Adipocyte (in vitro differentiated cells): ENCODE measurements around the gene DDX49.

ENCODE experiments used
- DNase-seq: peaks from one replicate; pipeline ENCODE4 v3.0.0-alpha.2; 2015; ENCODE audit warnings: low read depth
- H3K27me3 ChIP-seq: replicated peaks from 2 replicates; pipeline ENCODE4 v1.7.0; 2013; ENCODE audit warnings: mild to moderate bottlenecking, low read length, moderate library complexity; ENCODE audit not compliant: control insufficient read depth, insufficient read depth
- H3K36me3 ChIP-seq: 2 replicates; pipeline ENCODE4 v1.7.0; 2013; ENCODE audit warnings: low read length, mild to moderate bottlenecking, moderate library complexity; ENCODE audit not compliant: control insufficient read depth, insufficient read depth, severe bottlenecking
- H3K4me1 ChIP-seq: 2 replicates; pipeline ENCODE4 v1.7.0; 2013; ENCODE audit warnings: mild to moderate bottlenecking, low read length, moderate library complexity; ENCODE audit not compliant: control insufficient read depth, insufficient read depth
- H3K4me3 ChIP-seq: 2 replicates; pipeline ENCODE4 v1.7.0; 2013; ENCODE audit warnings: mild to moderate bottlenecking, low read length, moderate library complexity
- H3K9ac ChIP-seq: 2 replicates; pipeline ENCODE4 v1.7.0; 2013; ENCODE audit warnings: mild to moderate bottlenecking, low read length, moderate library complexity
- H3K9me3 ChIP-seq: 2 replicates; pipeline ENCODE4 v1.7.0; 2013; ENCODE audit warnings: mild to moderate bottlenecking, low read length, moderate library complexity; ENCODE audit not compliant: control insufficient read depth

Gene DDX49

DNA sequence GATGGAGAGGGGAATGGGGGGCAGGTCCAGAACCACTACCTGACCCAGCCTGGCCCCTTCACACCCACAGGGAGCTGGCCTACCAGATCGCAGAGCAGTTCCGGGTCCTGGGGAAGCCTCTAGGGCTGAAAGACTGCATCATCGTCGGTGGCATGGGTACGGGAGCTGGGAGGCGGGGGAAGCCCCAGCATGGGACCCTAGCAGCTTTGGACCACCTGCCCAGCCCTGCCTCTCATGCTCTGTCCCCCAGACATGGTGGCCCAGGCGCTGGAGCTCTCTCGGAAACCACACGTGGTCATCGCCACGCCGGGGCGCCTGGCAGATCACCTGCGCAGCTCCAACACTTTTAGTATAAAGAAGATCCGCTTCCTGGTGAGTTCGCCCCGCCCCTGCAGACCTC lies 2.1 kb downstream of the DDX49 start:
- Histone ChIP-seq H3K4me3 (no peak overlapping the region), H3K9ac (no peak overlapping the region), H3K9me3 (no peaks in the 10 kb centered on the region), H3K36me3 (peaks cover 50% of the 10 kb centered on the region), H3K27me3 (no peaks in the 10 kb centered on the region), H3K4me1 (peaks cover 20% of the 10 kb centered on the region)
- no peak for DNase-seq

DNA sequence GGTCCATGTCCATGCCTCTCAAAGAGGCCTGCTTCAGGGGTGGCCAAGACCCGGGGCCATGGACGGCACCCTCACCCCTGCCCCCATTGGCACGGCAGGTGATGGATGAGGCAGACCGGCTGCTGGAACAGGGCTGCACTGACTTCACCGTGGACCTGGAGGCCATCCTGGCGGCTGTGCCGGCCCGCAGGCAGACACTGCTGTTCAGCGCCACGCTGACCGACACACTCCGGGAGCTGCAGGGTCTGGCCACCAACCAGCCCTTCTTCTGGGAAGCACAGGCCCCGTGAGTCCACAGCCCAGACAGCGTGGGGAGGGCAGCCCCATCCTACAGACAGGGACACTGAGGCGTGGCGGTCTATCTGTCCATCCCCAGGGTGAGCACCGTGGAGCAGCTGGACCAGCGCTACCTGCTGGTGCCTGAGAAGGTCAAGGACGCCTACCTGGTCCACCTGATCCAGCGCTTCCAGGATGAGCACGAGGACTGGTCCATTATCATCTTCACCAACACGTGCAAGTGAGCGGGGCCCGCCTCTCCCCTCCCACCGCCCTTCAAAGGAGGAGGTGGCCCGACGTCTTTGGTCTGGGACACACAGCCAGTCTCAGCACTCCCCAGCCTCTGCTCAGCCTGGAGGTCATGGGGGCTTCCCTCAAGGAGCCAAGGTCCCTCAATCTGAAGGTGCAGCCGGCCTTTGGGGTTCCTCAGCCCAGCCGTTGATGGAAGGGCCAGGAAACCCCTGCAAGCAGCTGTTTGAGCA lies 2.9 kb downstream of the DDX49 start:
- Histone ChIP-seq H3K36me3 (peaks cover 57% of the 10 kb centered on the region), H3K4me3 (no peak overlapping the region)

DNA sequence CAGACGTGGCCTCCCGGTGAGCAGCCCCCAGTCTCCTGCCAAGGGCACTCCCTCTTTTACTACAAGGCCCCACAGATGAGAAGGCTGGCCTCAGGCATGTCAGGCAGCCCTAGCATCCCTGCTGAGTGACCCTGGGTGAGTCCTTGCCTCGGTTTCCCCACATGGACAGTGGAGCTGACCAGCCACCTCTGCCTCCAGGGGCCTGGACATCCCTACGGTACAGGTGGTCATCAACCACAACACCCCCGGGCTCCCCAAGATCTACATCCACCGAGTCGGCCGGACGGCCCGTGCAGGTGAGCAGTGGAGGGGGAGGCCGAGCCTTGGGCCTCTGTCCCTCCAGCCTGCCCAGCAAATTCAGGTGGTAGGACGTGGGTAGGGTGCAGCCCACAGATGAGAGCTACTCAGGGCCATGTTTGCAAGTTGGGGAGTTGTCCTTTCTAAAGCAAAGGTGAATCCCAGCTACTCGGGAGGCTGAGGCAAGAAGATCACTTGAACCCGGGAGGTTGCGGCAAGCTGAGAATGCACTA lies 5.2 kb downstream of the DDX49 start:
- Histone ChIP-seq H3K4me1 (peaks cover 12% of the 10 kb centered on the region), H3K4me3 (no peak overlapping the region), H3K27me3 (no peaks in the 10 kb centered on the region), H3K9me3 (no peaks in the 10 kb centered on the region), H3K9ac (no peak overlapping the region), H3K36me3 (peaks cover 72% of the 10 kb centered on the region)
- DNase-seq: no peak

More for the DNA sequence above, 2.9 kb downstream of the DDX49 start:
- H3K9me3 ChIP-seq: no peaks in the 10 kb centered on the region
- H3K27me3 ChIP-seq: no peaks in the 10 kb centered on the region
- H3K9ac ChIP-seq: no peak overlapping the region
- no peak for DNase-seq
- H3K4me1 ChIP-seq: peaks cover 20% of the 10 kb centered on the region

GRCh38 chr19:18928018-18928805 lies 8.7 kb downstream of the DDX49 start:
- no peak overlapping the region for H3K9ac ChIP-seq
- H3K27me3 ChIP-seq: no peaks in the 10 kb centered on the region
- peaks cover 67% of the 10 kb centered on the region for H3K36me3 ChIP-seq
- no peak for DNase-seq
- no peaks in the 10 kb centered on the region for H3K9me3 ChIP-seq
- H3K4me3 ChIP-seq: no peak overlapping the region
- H3K4me1 ChIP-seq: no peaks in the 10 kb centered on the region

- Histone ChIP-seq H3K27me3 (no peaks in the 10 kb centered on the region), H3K9ac (no peak overlapping the region), H3K4me3 (no peak overlapping the region), H3K9me3 (no peaks in the 10 kb centered on the region), H3K36me3 (peaks cover 62% of the 10 kb centered on the region), H3K4me1 (no peaks in the 10 kb centered on the region)
- no peak for DNase-seq
Observed at GRCh38 chr19:18929311-18929710, 9.8 kb downstream of the DDX49 start.

DNA sequence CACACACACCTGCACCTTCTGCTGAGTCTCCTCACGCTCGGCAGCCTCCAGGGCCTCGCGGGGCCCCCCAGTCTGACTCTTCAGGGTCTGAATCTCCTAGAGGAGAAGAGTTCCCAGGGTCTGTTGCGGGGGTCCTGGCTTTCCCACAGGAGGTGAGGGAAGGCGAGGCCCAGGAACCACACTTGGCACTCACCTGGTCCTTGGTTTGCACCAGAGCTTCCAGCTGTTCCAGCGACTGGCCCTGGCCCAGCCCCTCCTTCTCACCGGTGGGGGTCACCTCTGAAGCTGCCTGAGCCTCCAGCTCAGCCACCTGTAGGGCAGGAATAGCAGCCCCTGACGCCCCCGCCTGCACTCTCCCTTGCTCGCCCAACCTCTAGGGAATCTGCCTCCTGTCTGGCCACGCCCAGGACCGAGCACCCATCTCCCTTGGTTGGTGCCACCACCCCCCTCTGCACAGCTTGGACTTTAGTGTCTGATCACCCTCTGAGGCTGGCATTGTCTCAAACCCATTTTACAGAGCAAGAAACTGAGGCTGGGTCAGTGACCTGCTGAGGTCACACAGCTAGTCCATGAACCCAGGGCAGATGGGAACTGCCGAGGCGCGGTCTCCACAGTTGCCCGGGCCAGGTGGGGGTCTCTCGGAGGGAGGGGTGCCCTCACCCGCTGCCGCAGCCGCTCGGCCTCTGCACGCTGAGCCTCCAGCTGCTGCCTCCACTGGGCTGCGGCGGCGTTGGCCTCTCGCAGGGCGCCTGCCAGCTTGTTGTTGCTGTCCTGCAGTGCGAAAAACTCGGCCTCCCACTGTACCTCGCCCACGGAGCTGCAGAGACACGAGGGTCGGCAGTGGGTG lies 12.0 kb downstream of the DDX49 start:
- H3K36me3 ChIP-seq: peaks cover 50% of the 10 kb centered on the region
- no peak overlapping the region for H3K4me3 ChIP-seq
- no peak overlapping the region for H3K9ac ChIP-seq
- no peaks in the 10 kb centered on the region for H3K9me3 ChIP-seq
- no peak for DNase-seq
- no peaks in the 10 kb centered on the region for H3K4me1 ChIP-seq
- no peaks in the 10 kb centered on the region for H3K27me3 ChIP-seq

DNA sequence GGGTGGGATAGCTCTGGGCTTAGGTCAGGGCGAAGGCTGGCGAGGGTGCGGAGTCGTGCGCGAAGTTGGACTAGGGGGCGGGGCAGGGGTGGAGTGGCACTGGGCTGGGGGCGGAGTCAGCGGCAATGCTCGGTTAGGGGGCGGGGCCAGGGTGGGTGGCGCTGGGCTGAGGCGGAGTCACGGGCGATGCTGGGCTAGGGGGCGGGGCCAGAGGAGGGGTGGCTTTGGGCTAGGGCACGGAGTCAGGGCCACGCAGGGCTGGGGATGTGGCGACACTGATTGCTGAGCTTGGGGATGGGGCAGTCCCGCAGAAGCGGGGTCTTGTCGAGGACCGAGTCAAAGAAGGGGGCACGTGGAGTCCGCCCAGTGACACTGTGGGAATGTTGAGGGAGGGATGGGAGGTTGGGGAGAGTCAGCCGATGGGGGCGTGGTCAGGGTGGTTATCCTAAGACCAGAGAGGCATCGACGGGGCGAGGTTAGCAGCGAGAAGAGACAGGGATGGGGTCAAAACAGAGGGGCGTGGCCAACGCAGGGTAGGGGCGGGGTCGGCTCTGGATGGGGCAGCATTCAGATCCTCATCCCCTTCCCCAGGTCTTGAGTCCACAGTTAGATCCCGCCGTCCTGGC lies 12.8 kb downstream of the DDX49 start:
- Histone ChIP-seq H3K27me3 (no peaks in the 10 kb centered on the region), H3K4me3 (no peak overlapping the region), H3K9me3 (no peaks in the 10 kb centered on the region), H3K9ac (no peak overlapping the region), H3K36me3 (peaks cover 44% of the 10 kb centered on the region), H3K4me1 (no peaks in the 10 kb centered on the region)
- DNase-seq: peak; percentile 64

DNA sequence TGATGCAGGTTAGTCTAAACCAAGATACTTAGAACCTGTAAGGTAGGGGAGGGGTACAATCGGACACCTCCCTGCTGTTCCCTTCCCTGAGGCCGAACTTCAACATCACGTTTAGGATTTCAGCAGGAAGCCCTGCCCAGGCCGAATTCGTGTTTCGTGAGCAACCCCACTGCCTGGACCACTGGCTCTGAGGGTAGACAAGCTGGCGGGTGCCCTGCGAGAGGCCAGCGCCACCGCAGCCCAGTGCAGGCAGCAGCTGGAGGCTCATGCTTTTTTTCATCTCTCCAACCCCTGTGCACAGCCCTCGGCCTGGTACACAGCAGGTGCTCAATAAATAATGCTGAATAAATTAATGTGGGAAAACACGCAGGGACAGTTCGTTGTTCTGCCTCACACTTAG lies 13.8 kb downstream of the DDX49 start:
- no peaks in the 10 kb centered on the region for H3K4me1 ChIP-seq
- no peak overlapping the region for H3K4me3 ChIP-seq
- H3K9ac ChIP-seq: no peak overlapping the region
- H3K9me3 ChIP-seq: no peaks in the 10 kb centered on the region
- H3K27me3 ChIP-seq: no peaks in the 10 kb centered on the region
- DNase-seq: no peak
- H3K36me3 ChIP-seq: peaks cover 41% of the 10 kb centered on the region

DNA sequence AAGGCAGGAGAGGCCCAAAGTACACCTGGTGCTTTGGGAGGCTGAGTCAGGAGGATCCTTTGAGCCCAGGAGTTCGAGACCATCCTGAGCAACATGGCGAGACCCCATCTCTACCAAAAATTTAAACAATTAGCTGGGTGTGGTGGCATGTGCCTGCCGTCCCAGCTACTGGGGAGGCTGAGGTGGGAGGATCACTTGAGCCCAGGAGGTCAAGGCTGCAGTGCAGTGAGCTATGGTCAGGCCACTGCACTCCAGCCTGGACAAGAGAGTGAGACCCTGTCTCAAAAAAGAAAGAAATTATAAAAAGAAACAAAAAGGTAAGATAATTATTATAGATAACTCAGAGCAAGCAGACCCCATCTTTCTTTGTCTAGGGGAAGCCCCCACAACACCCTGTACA lies 19.6 kb downstream of the DDX49 start:
- no peak for DNase-seq
- H3K9ac ChIP-seq: peak overlapping the region; percentile 91
- peaks cover 20% of the 10 kb centered on the region for H3K36me3 ChIP-seq
- H3K27me3 ChIP-seq: no peaks in the 10 kb centered on the region
- peaks cover 9% of the 10 kb centered on the region for H3K4me1 ChIP-seq
- no peaks in the 10 kb centered on the region for H3K9me3 ChIP-seq
- H3K4me3 ChIP-seq: peak overlapping the region; percentile 92

DNA sequence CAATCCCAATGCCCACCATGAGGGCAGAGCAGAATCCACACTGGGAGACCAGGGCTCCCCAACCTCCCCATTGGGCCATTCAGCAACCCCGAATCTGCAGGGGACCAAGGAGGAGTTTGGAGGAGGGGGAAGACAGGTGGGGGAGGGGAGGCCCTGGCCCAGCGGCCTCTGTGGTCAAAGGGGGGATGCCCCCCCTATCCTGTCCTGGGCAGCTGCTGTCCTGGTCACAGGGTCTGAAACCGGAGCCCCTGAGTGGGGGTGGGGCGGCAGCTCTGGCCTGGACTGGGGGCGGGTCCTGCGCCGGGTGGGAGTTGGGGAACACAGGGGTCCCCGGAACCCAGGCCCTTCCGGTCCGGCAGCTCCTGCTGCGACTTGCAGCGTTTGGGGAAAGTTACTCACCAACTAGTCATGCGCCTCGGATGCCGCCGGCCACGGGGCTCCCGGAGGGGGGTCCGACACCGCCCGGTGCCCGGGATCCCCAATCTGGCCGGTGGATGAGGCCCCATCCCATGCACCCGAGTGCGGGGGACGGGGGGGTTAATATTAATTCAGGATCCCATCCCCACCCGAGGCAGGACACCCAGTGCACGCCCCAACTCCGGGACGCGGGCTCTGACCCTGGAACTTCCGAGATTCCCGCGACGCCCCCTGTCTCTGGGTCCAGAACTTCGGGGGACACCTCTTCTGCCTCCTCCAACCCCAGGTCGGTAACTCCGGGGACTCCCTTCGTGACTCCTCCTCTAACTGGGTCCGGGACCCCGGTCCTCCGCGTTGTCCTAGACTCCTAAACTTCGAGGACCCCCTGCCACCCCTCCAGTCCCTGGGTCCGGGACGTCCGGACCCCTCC lies 20.6 kb downstream of the DDX49 start:
- H3K4me1 ChIP-seq: peaks cover 9% of the 10 kb centered on the region
- peaks cover 13% of the 10 kb centered on the region for H3K36me3 ChIP-seq
- H3K9me3 ChIP-seq: no peaks in the 10 kb centered on the region
- DNase-seq: peak; percentile 78
- peak overlapping the region; percentile 91 for H3K9ac ChIP-seq
- peak overlapping the region; percentile 92 for H3K4me3 ChIP-seq
- no peaks in the 10 kb centered on the region for H3K27me3 ChIP-seq
